Fibroblast of mammary gland (primary cell): Measurements from ENCODE around the gene MEX3D.

ENCODE experiments used
- DNase-seq: peaks from one replicate; pipeline ENCODE4 v3.0.0-alpha.2; 2010; ENCODE audit warnings: low read depth
- H3K4me3 ChIP-seq: 2 replicates; pipeline ENCODE4 v1.5.1; 2011; ENCODE audit warnings: low read depth, mild to moderate bottlenecking, low read length, moderate library complexity; ENCODE audit not compliant: control insufficient read depth
- TF ChIP-seq, protein P1 (sequence below): conservative IDR thresholded peaks from 2 replicates; pipeline ENCODE4 v1.5.1; 2011; ENCODE audit warnings: low read depth, low read length, inconsistent platforms; ENCODE audit not compliant: control insufficient read depth, insufficient read depth

Gene MEX3D

DNA sequence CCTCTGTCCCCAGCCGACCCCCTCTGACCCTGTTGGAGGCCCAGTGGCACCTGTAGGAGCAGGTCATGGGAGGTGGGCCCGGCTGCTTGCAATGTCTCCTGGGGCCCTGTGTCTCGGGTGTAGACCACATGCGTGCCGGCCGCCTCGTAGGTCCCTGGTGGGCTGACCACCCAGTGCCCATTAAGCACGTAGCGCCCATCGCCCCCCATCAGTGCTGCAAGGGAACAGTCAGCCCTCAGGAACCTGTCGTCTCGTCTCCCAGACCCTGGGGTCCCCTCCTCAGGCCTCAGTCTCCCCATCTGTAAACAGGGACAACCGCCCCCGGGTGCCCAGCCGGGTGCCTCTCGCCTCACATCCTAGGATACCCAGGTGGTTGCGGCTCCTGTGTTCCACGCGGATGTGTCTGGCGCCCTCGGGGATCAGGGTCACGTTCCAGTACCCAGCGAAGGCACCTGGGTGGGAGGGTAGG lies 60.9 kb downstream of the MEX3D start:
- peak overlapping the region; percentile 6 for H3K4me3 ChIP-seq
- no peak for DNase-seq
- TF ChIP-seq, protein P1, sequence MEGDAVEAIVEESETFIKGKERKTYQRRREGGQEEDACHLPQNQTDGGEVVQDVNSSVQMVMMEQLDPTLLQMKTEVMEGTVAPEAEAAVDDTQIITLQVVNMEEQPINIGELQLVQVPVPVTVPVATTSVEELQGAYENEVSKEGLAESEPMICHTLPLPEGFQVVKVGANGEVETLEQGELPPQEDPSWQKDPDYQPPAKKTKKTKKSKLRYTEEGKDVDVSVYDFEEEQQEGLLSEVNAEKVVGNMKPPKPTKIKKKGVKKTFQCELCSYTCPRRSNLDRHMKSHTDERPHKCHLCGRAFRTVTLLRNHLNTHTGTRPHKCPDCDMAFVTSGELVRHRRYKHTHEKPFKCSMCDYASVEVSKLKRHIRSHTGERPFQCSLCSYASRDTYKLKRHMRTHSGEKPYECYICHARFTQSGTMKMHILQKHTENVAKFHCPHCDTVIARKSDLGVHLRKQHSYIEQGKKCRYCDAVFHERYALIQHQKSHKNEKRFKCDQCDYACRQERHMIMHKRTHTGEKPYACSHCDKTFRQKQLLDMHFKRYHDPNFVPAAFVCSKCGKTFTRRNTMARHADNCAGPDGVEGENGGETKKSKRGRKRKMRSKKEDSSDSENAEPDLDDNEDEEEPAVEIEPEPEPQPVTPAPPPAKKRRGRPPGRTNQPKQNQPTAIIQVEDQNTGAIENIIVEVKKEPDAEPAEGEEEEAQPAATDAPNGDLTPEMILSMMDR = no peak

- TF ChIP-seq, protein P1 = no peak
- H3K4me3 ChIP-seq = no peak overlapping the region
- DNase-seq = no peak
Observed at GRCh38 chr19:1505991-1506881, 61.9 kb downstream of the MEX3D start.

DNA sequence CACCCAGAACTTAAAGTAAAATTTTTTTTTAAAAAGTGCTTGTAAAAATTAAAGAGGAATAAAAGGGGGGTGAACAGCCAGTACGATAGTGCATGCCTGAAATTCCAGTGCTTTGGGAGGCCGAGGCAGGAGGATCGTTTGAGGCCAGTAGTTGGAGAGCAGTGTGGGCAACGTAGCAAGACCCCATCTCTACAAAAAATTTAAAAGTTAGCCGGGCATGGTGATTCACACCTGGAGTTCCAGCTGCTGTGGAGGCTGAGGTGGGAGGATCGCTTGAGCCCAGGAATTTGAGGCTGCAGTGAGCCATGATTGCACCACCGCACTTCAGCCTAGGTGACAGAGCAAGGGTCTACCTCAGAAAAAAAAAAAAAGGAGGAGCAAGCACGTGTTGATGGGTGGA lies 63.1 kb downstream of the MEX3D start:
- DNase-seq = no peak
- no peak overlapping the region for H3K4me3 ChIP-seq
- TF ChIP-seq, protein P1 = no peak
